Inferior parietal cortex (tissue), 1 donor: ENCODE results near the gene BLTP2.
"Not testable (repeated sequence)": the region's sequence is repeated elsewhere in the genome, so short reads cannot be mapped to it uniquely, and the experiment has no call there.

Experiments used
- DNase-seq: peaks from one replicate; pipeline ENCODE4 v3.0.0-alpha.2; 2016; ENCODE audit errors: extremely low spot score

BLTP2 gene

DNA sequence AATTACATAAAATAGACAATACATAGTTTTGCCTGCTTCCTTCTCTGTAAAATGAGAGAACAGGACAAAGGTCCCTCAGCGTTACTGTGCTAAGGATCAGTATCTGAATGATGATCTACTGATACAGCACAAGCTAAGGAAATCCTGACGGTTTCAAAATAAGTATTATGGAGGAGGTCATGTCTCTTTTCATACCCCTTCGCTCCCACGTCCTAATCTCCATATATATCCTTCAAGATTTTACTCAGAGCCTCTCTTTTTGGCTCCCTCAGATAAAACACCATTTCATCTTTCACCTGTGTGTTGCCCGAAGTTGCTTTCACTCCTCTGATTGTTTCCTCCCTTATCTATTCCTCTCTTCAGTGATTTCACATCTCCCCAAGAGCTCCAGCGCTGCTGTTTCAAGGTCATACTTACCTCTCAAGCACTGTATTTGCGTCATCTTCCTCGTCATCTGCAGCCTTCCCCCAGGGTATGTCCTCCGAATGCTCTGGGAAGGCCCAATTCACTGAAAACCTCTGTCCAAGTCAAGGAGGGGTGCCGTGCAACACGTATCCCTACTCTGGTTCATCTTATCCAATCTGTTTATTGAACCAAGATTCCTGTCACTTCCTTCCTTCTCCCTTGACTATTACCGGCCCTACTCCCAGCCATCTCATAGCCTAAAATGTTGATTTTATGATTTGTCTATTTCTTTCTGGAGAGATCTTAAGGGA is 1.2 kb upstream of the BLTP2 start:
- no peak for DNase-seq

DNA sequence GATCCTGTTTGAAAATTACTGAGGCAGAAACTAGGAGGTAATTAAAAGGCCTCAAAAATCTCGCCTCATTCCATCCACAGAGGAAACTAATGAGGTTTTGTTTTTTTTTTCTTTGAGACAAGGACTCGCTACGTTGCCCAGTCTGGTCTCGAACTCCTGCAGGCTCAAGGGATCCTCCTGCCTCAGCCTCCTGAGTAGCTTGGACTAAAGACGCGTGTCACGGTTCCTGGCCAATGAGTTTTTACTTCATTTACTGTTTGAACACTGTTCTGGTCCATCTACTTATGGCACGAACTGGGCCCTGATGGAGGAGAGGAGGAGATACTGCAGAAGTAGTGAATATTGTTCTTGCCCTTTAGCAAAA is 600 bp upstream of the BLTP2 start:
- DNase-seq, result no peak

DNA sequence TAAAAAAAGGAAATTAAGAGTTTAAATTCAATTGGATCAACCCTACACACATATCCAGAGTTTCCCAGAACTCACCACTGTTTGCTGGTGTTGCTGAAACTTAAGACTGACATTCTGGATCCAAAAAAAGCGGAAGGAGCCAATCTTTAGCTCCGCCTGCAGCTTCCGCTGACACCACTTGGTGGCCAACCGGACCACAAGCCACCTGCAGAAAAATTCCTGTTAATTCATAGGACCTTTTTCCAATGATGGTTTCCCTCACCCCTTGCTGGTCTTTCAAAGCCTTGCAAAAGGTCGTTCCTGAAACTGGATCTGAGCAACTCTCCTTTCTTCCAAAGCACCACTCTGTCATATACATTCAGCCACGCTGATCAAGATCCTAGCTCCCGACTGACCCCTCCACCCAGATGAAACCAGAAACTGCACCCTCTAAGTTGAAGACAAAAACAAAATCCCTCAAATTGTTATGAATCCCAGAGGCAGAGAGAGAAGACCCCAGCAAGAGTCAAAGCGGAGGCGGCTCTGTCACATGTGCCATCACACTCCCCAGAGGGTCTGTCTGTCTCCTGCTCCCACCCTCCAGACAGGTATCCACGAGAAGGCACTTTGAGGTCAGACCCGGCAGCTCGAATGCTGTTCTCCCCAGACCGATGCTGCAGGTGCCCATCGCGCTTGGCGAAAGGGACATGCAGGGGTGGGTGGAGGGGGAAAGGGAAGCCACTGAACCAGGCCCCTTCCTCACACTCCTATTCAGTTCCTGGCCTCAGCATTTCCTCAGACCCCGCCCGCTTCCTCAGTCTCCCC is 773 bp downstream of the BLTP2 start:
- no peak for DNase-seq

DNA sequence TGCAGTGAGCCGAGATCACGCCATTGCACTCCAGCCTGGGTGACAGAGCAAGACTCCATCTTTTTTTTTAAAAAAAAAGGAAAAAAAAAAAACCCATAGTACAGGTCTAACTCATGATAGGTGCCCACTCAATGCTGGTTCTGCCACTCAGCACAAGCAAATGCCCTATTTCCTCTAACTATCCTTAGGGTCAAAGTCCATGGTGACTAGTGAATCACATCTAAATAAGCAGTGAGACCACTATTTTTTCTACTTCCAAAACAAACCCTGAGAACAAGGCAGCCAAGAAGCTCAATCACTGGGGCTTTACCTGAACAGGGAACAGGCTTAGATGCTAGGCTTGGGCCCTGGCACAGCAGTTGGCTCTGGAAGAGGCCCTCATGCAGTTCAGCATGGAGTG is 3.4 kb downstream of the BLTP2 start:
- DNase-seq, result no peak

DNA sequence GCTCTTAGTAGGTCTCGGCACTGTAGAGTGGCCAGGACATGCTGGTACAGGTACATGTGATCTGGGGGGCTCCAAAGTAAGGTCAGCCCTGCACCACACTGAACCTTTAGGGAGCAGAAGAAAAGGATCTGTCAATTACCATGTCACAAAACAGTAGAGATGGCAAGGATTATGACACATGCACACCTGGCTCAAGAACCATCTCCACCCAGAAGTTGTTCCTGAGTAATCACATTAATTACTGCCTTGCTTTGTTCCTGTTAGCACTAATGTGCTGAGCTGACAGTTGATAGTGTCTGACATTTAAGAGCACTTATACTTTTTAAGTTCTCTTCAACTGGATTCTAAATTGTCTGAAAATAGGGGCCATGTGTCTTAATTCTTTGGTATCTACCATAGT is 9.5 kb downstream of the BLTP2 start:
- DNase-seq, result no peak

DNA sequence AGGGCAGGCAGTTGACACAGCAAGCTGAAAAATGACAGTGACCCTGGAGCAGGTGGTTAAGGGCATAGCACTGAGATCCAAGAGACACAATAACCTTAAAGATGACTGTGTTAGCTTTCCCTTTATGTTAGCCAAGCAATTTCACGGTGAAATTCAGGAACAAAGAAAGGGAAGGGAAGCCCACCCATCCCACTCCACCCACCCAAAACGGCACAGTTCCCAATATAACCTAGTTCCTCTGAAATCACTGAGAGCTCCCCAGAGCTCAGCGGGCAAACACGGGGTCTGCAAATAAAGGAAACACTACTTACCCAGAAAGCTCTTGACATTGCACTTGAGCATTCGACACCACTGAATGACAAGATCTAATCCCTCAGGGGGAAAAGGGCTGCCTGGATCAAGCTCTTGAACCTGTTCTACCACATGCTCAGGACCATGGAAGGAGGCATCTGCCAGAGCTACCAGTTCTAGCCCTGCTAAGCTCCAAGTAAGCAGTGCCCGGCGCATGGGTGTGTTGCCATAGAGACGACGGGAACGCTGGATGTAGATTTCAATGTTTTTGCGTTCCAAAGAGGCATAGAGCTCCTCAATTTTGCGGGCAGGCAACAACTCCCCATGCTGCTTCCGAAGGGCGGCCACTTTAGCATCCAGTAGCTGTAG is 10.6 kb downstream of the BLTP2 start:
- no peak for DNase-seq

DNA sequence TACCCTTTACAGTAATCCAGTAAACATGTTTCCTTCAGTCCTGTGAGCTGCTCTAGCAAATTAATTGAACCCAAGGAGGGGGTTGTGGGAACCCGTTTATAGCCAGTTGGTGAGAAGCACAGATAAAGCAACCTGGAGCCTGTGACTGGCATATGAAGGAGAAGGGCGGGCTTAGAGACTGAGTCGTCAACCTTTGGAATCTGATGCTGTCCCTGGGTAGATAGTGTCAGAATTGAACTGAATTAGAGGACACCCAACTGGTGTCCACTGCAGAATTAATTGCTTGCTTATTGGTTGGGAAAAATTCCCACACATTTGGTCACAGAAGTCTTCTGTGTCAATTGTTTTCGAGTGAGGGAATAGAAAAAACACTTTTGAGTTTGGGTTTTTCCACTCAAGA is 18.1 kb downstream of the BLTP2 start:
- no peak for DNase-seq

DNA sequence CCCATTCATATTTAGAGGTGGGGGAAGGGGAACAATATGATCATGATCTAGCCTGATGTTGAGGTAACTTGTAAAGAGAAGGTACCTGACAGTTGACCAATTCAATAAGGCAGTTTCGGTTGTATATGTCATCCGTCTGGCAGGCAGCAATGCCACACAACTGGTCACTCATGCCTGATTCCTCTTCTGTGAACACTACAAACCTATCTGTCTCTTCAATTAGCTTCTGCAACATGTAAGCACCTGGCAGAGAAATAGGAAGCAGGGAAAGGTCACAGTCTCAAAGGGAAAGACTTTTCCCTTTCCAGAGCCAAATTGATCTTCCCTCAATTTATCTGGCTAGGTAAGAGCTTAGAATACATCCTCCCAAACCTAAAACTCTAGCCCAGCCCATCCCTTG is 20.8 kb downstream of the BLTP2 start:
- no peak for DNase-seq

DNA sequence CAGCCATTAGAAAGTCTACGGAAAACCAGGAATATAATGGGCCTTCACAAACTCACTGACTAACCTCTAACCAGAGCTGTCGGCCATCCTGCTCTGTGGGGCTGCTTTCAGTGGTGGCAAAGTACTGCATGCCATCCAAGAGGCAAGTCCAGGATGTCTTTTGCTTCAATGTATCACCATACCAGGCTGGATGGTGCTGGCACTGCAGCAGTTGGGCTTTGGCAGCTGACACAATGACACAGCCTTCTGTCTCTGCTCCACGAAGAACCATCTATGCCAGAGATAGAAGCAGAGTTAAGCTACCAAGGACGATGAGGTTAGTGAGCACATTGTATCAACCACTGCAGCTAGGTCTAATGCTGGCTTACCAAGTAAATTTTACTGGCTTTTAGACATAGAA is 21.3 kb downstream of the BLTP2 start:
- DNase-seq, result no peak

DNA sequence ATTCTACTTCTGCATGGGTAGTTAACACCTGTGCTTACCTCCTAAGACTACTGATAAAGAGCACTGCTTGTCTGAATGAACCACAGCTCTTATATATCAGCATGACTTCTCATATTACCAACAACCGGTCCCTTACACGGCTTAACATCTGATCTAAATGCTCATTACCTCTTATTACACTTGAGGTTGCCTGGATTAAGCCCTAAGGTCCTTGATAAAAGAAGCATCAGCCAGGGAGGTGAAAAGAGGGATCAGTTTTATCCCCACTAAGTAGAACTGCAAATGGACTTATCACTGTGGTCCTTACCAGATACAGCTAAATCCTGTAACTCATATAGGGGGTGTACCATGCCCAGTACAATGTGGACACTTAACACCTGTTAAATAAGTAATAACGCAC is 22.8 kb downstream of the BLTP2 start:
- no peak for DNase-seq

DNA sequence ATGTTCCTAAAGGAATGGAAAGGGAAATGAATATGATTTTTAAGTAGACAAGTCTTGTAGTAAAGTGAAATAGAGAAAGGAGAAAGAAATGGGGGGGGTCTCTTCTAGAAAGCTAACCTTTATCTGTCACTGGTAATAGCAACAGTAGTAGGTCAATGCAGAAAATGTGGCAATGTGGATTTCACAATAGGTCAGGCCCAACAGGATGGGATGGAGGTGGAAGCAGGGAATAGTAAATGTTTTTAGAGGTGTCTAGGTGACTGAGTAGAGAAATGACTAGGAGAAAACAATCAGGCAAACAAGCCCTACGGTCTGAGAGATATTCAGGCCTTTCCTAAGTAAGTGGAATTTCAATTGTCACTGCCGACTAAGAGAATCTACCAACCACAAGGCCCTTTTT is 24.9 kb downstream of the BLTP2 start:
- no peak for DNase-seq

DNA sequence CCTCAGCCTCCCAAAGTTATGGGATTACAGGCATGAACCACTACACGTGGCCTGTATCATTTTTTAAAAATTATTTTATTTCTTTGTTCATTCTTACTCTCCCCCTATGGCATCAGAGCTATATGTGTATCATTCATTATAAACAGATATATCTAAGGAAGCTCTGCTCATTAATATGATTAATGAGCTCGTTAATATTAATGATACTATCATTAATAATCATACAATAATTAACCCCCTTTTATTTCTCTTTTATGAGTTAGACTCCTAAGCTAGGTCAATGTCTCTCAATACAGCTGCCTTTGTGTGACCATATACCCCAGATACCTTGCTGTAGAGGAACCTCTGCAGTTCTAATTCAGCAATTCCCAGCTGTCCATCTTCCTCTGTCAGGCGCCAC is 26.5 kb downstream of the BLTP2 start:
- no peak for DNase-seq

DNA sequence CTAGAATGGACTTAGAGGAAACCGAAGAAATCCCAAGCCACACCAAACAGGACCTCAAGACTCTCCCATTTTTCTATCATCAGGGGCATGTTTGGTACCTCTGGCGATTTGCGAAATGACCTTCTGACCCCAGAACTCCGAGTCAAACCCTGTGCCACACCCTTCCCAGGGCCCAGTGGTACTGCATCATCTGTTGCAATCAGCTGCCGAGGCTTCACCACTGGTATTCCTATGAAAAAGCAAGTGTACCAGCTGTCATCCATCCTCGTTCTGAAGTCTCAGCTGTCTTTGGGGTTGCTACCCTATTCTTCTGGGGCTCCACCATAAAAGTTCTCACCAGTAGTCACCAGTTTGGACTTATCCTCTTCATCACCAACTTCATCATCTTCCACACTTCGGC is 28.7 kb downstream of the BLTP2 start:
- no peak for DNase-seq

DNA sequence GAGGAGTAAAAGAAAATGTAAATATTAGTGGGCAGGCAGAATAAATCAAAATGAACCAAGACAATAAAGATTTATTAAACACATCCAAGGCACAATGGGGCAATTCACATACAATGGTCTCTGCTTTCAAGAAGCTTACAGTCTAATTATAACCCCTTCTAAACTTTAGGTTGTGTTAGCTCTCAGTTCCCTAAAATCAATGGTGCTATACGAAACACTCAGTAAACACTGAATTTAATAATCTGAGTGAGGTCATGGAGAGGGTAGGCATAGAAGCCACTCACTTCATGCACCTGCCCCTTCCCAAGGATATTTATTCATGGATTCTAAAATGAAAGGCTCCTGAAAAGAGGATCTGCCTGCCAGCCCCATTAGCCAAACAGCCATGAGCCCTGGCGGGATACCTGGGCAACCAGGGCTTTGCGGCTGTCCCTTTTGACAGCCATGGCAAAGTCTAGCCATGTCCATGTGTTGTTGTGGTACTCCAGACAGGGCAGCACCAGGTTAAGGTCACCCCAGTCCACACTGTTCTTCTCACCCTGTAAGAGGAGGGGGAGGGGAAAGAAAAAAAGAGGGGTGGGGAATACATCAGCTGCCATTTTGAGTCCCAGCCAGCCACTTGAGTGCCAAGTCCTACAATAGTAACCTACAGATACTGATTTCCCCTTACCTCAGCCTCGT is 29.6 kb downstream of the BLTP2 start:
- DNase-seq, result no peak

DNA sequence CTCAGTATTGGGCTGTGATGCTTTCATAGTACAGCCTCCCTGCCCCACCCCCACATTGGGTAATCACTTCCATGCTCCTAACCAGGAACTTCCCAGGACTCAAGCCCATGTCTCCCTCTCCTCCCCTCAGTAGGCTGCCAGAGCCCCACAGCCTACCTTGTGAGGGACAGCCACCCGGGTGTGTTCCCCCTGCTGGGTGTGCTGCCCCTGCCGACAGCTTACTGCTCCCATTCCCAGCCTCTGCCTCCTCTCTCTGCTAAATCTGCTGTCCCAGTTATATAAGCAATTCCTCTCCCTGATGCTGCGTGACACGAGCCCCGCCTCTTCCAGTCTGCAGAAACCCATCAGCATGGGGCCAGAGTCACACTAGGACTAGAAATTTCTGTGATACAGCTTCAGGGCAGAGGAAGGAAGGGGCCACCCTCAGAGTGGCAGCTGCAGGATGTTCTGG is 31.0 kb downstream of the BLTP2 start, which contains the start of gene RSKR:
TSS of gene RSKR (minus strand) at position 255 of the 451 bp plus-strand sequence. CDS start at position 231, 24 bp downstream.
- DNase-seq, result peak; percentile 63

DNA sequence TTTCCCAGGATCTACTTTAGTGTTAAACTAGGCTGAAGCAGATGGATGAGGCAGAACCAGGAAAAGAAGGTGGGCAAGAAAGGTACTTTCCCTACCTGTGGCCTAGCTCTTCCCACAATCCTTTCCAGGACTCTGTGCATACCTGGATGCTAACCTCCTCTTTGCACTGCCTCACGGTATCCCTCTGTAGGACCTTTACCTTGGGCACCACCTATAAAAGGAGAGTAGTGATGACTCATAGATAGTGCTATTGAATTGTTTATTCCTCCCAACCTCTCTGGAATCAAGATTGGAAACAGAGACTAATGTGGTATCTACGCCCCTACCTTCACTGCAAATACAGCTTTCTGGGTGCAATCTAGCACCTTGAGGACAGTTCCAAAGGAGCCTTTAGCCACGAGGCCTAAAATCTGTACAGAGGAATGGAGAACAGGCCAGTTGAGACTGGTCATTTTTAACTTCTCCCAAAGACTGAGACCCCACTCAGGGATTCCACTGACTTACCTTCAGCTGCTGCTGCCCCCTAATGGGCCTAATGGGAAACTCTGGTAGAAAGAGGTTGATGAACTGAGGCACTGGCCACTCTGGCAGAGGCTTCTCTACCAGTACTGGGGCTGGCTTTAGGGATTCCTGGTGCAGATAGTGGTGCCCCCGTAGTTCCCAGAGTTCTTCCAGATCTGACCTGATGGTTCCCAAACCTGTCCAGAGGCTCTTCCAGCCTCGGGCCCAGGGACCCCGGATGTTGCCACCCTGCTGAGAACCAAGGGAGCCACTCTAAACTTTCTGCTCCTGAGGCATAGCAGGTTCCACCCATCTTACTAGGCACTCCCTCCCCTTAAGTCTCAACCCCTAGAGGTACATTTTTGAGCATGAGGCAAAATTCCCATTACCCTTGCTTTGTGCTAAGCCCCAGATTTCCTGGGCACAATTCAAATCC is 31.8 kb downstream of the BLTP2 start:
- DNase-seq, result peak; percentile 69

DNA sequence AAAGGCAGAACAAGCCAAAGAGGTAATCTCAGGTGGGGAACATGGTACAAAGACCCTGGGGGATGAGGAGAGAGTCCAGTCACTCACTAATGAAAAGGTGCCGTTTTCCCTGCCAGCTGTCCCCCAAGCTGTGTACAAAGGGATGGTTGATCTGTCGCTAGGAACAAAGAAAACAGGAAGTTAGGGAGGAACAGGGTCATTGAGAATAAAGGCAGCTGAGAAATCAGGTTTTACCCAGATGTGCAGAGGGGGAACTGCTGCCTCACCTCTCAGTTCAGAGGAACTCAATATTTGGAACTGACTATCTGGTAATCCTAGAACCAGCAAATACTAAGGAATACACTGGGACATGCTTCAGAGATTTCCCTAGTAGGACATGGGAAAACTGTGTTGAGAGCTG is 32.4 kb downstream of the BLTP2 start:
- DNase-seq, result no peak

DNA sequence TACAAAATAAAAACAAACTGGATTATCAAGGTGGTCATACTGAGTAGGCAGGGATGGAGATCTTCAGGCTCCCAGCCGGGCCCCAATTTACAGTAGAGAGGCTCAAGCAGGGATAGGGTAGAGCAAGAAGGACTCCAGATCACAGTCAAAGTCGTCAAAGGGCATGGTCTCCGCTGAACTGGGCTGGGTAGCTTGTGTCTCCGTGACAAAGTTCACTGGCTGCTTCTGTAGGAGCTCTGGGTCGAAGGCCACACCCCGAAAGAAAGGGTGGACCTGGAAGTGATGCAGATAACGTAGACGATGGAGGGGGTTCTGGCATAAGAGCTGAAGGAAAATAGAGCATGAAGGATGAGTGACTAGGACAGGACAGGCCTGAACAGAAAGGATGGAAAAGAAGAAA is 34.6 kb downstream of the BLTP2 start:
- no peak for DNase-seq

DNA sequence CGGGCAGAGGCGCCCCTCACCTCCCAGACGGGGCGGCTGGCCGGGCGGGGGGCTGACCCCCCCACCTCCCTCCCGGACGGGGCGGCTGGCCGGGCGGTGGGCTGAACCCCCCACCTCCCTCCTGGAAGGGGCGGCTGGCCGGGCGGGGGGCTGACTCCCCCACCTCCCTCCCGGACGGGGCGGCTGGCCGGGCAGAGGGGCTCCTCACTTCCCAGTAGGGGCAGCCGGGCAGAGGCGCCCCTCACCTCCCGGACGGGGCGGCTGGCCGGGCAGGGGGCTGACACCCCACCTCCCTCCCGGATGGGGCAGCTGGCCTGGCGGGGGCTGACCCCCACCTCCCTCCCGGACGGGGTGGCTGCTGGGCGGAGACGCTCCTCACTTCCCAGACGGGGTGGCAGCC is 40.9 kb downstream of the BLTP2 start:
- not testable (repeated sequence) for DNase-seq

DNA sequence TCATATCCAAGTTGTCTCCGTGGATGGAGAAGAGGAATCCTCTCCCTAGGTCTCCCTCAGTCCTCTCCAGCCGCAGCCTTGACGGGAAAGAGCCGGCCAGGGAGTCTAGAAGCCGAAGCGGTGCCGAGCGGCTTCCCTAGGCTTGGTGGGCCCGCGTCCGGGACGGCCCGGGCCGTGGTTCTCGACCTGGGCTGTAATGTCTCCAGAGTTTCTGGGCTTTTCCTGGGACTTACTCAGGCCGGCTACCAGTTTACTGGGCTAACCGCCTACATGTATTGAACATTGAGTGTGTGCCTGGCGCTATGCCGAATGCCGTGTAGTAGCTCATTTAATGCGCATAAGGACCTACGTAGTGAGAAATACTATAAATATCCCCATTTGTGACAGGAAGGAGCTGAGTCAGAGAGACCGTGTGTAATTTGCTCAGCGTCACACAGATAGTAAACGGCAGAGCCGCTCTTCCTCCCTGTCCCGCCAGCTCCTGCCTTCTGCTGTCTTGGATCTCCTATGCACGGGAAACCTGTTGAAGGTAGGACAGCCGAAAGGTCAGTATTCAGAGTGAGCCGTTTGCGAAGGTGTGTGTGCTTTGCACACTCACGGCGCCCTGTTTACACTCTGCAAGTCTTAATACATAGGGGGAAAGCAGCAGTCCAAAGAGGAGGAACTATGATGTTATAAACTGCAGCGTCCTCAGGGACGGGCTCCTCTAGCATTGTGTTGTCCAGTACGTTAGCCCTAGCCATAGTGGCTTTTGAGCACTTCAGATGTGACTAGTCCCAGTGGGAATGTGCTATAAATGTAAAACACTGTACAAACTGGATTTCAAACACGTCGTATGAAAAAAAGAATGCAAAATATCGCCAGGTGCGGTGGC is 45.4 kb downstream of the BLTP2 start:
- peak; percentile 67 for DNase-seq
